Type B pancreatic cell (in vitro differentiated cells): Measurements from ENCODE around the gene NPB. TPM values are rescaled to one million over a fixed set of nuclear protein-coding genes. Genes with fewer than 3 reads are reported as not detected.

ENCODE experiments used
- DNase-seq: peaks from one replicate; pipeline ENCODE4 v3.0.0; 2021; ENCODE audit warnings: mixed read lengths; ENCODE audit not compliant: unreplicated experiment; ENCODE audit errors: extremely low spot score
- H3K27ac Mint-ChIP-seq: 2 replicates; pipeline ENCODE4 v1.8.0; 2021; ENCODE audit warnings: mild to moderate bottlenecking, mixed read lengths
- H3K27me3 Mint-ChIP-seq: 2 replicates; pipeline ENCODE4 v1.8.0; 2021; ENCODE audit warnings: mixed read lengths
- H3K36me3 Mint-ChIP-seq: 2 replicates; pipeline ENCODE4 v1.8.0; 2021; ENCODE audit warnings: mixed read lengths
- H3K4me1 Mint-ChIP-seq: one replicate; pipeline ENCODE4 v1.8.0; 2021; ENCODE audit warnings: mixed read lengths; ENCODE audit not compliant: unreplicated experiment
- H3K4me3 Mint-ChIP-seq: 2 replicates; pipeline ENCODE4 v1.8.0; 2021; ENCODE audit warnings: mild to moderate bottlenecking, mixed read lengths
- H3K9me3 Mint-ChIP-seq: 2 replicates; pipeline ENCODE4 v1.8.0; 2021; ENCODE audit warnings: mixed read lengths
- CTCF ChIP-seq: fragments of 200-600 bp; sonication (generic); conservative IDR thresholded peaks from 2 replicates; pipeline ENCODE4 v1.5.0; 2021; ENCODE audit warnings: antibody characterized with exemption, mild to moderate bottlenecking
- total RNA-seq: library from RNA; stranded (reverse); gene quantifications from 2 replicates; pipeline ENCODE4 v1.2.1, GENCODE V29; 2021; ENCODE audit warnings: low replicate concordance

Gene NPB
- total RNA-seq, 1 donor from 2014 or later = 2.5 TPM

- DNase-seq = no peak
- TF ChIP-seq CTCF = no peak
- Mint-ChIP-seq H3K36me3 (peaks cover 23% of the 10 kb centered on the region), H3K4me1 (peaks cover 14% of the 10 kb centered on the region), H3K27ac (peak within 1 kb of the TSS; percentile 99), H3K9me3 (no peaks in the 10 kb centered on the region), H3K4me3 (peak within 1 kb of the TSS; percentile 96), H3K27me3 (peaks cover 3% of the 10 kb centered on the region)
Measured at GRCh38 chr17:81859906-81860755, 41.9 kb upstream of the NPB start, which contains the start of gene P4HB. Gene P4HB, minus strand, starts transcription at chr17:81860535. Its CDS starts 64 bp downstream, at chr17:81860471.

- H3K27ac Mint-ChIP-seq = peak overlapping the region; percentile 99
- peaks cover 14% of the 10 kb centered on the region for H3K4me1 Mint-ChIP-seq
- DNase-seq = peak; percentile 99
- peak overlapping the region; percentile 96 for H3K4me3 Mint-ChIP-seq
- TF ChIP-seq CTCF = no peak
- H3K27me3 Mint-ChIP-seq = peaks cover 3% of the 10 kb centered on the region
- no peaks in the 10 kb centered on the region for H3K9me3 Mint-ChIP-seq
- peaks cover 23% of the 10 kb centered on the region for H3K36me3 Mint-ChIP-seq
Measured at GRCh38 chr17:81860756-81861568, 41.1 kb upstream of the NPB start.

- Mint-ChIP-seq H3K4me1 (peaks cover 21% of the 10 kb centered on the region), H3K36me3 (peaks cover 19% of the 10 kb centered on the region), H3K27ac (peak overlapping the region; percentile 72), H3K4me3 (peak overlapping the region; percentile 80), H3K9me3 (no peaks in the 10 kb centered on the region), H3K27me3 (peaks cover 3% of the 10 kb centered on the region)
- DNase-seq = no peak
- no peak for TF ChIP-seq CTCF
Measured at GRCh38 chr17:81863123-81863675, 38.8 kb upstream of the NPB start.

GRCh38 chr17:81863833-81864768 lies 37.9 kb upstream of the NPB start:
- H3K27me3 Mint-ChIP-seq = peaks cover 3% of the 10 kb centered on the region
- peak overlapping the region; percentile 80 for H3K4me3 Mint-ChIP-seq
- H3K27ac Mint-ChIP-seq = peak overlapping the region; percentile 72
- no peaks in the 10 kb centered on the region for H3K9me3 Mint-ChIP-seq
- DNase-seq = no peak
- TF ChIP-seq CTCF = no peak
- H3K36me3 Mint-ChIP-seq = peaks cover 19% of the 10 kb centered on the region
- peaks cover 21% of the 10 kb centered on the region for H3K4me1 Mint-ChIP-seq

- DNase-seq = no peak
- no peak for TF ChIP-seq CTCF
- peaks cover 20% of the 10 kb centered on the region for H3K4me1 Mint-ChIP-seq
- peaks cover 3% of the 10 kb centered on the region for H3K27me3 Mint-ChIP-seq
- no peaks in the 10 kb centered on the region for H3K9me3 Mint-ChIP-seq
- H3K4me3 Mint-ChIP-seq = no peak overlapping the region
- H3K27ac Mint-ChIP-seq = peak overlapping the region; percentile 75
- peaks cover 13% of the 10 kb centered on the region for H3K36me3 Mint-ChIP-seq
Measured at GRCh38 chr17:81865358-81865732, 36.7 kb upstream of the NPB start.
